T-helper 9 cell (primary cell): ENCODE data around the gene FNDC10.
"Not testable (repeated sequence)": the region's sequence is repeated elsewhere in the genome, so short reads cannot be mapped to it uniquely, and the experiment has no call there.

Source experiments
- DNase-seq: peaks from one replicate; pipeline ENCODE4 v3.0.0-alpha.2; 2020

FNDC10 gene

DNA sequence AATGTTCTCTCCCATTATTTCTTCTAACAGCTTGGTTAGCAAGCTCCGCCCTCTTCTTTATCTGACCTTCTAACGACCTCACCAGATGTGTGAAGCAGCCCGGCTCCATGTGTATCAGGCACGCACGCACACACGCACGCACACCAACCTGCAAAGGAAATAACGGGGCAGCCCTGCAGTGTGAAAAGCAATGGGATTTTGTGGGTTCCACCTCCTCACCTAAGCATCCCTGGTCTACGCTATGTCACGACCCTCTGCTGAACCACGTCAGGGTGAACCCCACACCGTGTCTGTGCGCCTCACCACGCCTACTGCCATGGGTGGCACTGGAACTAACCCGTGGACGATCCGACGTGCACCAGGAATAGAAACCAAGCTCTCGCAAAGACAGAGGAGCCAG, 35.7 kb downstream of the FNDC10 start:
- no peak for DNase-seq

DNA sequence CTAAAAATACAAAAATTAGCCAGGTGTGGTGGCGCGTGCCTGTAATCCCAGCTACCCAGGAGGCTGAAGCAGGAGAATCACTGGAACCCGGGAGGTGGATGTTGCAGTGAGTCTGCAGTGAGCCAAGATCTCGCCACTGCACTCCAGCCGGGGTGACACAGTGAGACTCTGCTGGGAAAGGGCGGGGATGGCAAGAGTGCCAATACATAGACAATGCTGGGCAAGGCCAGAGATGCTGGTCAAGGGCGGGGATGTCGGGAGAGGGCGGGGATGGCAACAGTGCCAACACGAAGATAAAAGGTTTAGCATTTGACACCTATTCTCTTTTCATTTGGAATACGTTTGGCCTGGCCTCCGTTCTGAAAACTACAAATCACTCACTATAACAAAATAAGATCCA, 36.2 kb downstream of the FNDC10 start:
- no peak for DNase-seq

DNA sequence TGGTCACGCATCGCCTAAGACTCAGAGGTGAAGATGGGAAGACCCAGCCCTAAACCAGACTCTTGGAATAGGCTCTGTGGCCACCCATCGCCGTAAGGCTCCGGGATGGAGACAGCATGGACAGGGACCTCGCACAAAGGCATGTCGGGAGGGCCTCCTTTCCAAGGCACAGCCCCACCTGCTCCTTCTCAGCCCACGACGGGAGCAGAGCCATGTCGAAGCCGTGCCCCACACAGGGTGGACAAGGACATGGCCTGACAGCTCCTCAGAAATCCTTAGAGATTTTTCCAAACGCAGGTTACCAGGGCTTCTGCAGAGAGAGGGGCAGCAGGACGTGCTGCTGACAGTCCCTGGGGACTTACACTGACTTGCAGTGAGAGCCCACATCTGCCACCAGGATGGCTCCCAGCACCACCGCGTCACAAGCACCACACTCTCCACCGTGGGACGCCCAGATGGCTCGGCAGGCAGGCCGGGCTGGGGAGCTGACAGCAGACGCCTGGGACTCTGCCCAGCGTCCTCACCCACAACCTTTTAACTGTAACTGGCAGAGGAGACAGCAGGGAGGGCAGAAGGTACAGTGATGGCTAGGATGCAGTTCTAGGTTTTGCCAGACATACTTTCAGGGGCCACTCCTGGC, 37.3 kb downstream of the FNDC10 start:
- no peak for DNase-seq

DNA sequence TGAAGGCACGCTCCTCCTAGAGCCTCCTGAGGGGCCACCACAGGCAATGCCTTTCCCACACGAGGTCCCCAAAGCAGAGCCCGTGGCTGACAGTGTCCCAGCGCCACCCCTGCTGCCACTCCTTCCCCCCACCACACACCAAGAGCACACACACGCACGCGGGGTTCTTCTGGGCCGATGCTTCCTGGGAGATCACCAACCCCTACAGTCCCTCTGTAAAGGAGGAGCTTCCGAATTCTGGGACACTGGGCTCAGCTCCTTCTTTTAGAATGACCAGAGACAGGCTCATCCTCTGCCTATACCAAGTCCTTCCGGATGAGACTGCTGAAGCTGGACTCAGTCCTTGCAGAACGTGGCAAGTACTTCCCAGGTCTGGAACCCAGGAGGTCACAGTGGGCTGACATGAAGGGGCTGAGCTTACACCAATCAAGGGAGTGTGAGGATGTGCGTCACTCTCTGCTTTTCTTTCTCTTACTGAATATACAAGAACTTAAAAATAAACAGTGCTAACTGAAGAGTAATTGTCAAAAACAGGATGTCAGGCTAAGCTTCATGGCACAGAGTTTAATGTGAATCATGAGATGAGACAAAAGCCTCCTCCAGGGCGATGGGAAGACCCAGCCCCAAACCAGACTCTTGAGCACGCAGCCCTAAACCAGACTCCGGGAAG, 38.0 kb downstream of the FNDC10 start:
- DNase-seq: no peak

DNA sequence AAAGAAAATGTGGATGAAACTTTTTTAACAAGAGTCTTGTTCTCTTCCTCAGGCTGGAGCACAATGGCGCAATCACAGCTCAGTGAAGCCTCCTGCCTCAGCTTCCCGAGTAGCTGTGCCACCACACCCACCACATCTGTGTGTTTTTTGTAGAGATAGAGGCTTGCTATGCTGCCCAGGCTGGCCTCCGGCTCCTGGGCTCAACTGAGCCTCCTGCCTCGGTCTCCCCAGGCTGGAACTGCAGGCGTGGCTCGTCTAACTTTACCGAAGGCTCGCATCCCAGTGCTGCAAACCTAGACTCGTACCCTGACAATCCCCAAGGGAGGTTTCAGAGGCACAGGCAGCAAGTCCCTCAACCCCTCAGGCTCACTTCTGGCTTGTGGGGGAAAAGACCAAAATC, 39.8 kb downstream of the FNDC10 start:
- no peak for DNase-seq

DNA sequence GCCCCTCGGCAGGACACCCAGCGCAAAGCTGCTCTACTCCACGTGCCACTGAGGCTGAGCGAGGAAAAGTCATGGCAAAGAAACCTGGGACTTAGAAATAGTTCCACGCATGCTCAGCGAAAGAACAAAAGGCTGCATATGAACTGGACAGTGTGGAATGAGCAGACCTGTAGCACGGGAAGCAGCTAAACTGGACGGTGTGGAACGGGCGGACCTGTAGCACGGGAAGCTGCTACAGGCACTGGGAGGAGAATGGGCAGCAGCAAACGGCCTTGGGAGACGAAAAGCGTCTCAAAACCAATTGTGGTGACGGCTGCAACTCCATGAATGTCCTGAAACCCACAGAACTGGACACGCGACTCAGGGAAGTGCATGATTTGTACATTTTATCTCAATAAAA, 40.9 kb downstream of the FNDC10 start:
- DNase-seq: no peak

DNA sequence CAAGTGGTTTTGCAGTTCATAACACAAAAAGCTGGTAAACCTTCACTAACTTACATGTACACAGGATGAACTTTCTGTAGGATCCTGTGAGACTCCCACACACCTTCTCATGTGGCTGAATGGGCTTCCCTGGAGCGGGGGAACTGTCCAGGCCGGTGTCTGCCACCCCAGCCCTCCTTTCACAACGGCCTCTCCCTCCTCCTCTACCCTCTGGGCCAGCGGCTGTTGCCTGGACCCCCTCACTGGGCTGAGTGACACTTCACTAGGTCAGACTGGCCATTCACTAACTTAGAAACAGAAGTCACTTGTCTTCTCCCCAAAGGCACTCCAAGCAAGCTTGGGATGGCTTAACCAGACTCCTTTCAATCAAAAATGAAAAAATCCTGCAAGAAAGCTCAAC, 41.3 kb downstream of the FNDC10 start:
- DNase-seq: no peak

DNA sequence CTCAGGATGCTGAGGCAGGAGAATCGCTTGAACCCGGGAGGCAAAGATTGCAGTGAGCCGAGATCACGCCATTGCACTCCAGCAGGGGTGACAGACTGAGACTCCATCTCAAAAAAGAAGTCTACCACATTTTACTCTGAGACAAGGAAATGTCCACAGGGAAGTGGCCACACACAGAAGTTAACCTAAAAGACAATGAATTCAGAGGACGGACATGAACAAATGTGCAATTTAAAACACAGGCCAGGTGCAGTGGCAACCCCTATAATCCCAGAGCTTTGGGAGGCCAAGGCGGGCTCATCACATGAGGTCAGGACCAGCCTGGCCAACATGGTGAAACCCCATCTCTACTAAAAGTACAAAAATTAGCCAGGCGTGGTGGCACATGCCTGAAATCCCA, 42.2 kb downstream of the FNDC10 start:
- DNase-seq: not testable (repeated sequence)

DNA sequence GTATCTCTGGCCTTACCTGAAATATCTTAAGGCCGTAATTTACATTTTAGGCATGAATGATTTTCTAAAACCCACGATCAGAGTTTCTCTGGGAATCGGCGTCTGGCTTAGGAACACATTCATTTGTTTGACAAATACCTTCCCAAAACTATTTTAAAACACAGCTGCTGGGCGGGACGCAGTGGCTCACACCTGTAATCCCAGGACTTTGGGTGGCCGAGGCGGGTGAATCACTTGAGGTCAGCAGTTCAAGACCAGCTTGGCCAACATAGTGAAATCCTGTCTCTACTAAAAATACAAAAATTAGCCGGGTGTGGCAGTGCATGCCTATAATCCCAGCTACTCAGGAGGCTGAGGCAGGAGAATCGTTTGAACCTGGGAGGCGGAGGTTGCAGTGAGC, 43.0 kb downstream of the FNDC10 start:
- not testable (repeated sequence) for DNase-seq

DNA sequence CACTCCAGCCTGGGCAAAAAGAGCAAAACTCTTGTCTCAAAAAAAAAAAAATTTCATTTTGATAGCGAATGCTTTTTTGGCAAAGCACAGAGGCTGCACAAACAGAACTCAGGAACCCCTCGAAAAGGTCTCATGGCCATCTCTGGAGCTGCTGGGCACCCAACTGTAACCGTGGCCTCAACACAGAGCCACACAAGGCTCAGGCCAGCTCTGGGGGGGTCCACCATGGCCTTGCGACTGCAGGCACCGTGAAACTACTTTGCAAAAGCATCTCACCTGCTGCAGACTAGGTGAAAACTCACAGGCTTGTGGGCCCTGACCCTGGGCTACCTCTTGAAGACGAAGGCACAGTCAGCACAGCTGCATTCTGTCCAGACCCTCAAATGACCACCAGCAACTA, 43.4 kb downstream of the FNDC10 start:
- DNase-seq: no peak

DNA sequence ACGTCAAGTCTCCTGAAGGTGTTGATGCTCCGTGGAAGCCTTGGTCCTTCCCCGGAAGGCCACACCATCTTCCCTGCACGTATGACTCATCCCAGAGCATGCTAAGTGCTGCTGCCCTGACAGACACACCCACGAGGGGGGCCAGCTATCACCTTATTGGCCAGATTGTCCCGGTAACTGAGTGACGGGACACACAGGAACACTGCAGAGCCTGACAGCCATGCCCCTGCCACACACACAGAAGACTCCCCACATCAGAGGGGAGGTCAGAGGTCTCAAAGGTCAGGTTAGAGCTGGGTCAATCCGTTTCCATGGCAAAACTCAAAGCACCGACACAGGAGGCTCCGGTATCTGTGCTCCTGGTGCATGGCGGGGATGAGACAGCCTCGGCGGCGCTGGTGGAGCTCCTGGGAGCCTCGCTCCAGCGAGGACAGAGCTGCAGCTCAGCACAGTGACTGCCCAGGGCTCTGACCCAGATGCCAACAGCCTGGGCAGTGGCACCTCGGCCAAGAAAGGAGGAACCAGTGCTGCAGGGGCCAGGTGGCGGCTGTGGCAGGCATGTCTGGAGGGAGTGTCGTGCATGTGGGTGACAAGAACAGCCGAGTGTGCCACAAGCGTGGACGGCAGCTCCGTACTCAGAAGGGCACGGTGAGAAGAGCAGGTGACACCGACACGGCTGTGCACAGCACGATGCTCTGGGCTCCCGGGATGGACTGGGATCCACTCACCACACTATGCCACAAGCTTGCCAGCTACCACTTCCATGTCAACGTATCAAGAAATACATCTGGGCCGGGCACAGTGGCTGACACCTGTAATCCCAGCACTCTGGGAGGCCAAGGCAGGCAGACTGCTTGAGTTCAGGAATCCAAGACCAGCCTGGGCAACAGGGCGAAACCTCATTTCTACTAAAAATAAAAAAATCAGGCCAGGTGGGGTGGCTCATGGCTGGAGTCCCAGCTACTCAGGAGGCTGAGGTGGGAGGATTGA, 44.7 kb downstream of the FNDC10 start:
- DNase-seq: no peak

DNA sequence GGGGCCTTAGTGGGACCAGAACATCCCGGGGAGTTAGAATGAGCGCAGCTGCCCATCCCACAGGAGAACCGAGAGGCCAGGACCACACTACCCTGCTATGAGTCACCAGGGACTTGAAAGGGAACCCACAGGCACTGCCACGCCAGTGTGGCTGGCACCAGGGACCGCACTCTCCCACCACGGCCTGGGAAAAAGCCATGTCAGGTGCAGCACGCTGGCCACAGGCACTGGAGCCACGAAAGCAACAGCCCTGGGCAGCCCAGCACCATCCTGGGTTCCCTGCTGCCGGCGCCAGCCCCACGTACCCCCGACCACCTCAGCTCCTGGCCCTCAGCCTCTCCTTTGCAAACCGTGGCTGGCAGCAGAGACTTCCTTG, 45.4 kb downstream of the FNDC10 start:
- DNase-seq: no peak

DNA sequence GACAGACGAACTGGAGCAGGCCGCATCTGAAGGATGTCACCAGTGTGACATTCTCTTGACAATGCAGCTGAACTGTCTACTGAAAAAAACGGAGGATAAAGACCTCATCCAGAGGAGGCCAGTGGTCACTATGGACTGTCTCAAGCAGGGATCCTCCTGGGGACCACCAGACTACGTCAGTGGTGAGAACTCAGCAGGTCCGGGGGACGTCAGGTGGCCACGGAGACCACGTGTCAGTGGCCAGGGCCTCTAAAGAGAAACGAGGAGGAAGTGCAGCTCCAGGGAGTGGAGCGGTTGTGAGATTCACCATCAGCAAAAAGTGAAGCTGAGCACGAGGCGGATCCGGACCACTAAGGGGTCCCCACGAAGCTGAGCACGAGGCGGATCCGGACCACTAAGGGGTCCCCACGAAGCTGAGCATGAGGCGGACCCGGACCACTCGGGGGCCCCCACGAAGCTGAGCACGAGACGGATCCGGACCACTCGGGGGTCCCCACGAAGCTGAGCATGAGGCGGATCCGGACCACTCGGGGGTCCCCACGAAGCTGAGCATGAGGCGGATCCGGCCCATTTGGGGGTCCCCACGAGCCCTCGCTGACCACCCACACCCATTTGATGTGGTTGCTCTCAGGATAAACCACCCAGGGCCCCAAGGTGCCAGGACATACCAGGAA, 46.0 kb downstream of the FNDC10 start:
- no peak for DNase-seq

DNA sequence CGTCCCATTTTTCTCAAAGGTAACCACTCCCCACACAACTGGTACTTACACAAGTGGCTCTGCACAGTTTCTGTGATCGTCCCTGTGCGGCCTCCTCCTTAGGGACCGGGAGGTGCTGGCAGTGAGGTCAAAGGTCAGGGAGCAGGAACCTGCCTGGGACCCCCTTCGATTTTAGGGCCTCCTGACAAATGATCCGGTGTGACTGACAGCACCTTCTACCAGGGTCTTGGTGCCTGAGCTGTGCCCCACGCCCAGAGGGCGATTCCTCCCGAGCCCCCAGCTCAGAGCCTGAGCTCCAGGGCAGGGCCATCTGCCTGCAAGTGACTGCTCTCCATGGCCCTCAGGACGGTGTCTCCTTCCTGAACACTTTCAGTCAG, 47.7 kb downstream of the FNDC10 start:
- DNase-seq: no peak

DNA sequence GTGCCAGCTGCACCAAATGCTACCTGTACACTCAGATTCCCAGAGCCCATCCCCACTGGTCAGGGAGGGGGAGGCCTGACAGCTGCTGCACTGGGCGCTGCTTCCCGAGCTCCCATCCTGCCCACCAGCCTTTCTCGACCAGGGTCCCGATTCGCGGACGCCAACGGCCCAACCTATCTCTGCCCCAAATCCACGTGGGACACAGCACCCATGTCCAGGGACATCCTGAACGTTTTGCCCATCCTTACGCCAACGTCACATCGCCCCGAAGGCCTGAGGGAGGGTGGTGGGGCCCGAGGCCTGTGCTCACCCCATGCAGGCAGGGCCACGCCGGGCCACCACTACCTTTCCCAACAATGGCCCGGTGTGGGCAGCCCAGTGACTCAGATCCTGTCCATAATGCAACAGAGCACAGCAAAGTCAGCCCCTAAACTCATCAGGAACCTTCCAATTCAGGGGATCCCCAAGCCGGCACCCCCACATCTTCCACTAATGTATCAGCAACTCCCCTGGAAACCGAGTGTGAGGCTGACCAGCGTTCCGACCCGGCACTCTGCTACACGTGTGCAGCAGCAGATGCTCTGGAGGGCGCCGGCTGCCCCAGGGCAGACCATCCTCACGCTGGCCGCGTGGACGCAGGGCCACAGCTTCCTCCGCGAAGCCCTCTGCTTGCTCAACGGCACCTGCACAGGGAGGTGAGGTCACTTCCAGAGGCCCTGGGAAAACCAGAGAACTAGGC, 48.2 kb downstream of the FNDC10 start:
- DNase-seq: no peak

DNA sequence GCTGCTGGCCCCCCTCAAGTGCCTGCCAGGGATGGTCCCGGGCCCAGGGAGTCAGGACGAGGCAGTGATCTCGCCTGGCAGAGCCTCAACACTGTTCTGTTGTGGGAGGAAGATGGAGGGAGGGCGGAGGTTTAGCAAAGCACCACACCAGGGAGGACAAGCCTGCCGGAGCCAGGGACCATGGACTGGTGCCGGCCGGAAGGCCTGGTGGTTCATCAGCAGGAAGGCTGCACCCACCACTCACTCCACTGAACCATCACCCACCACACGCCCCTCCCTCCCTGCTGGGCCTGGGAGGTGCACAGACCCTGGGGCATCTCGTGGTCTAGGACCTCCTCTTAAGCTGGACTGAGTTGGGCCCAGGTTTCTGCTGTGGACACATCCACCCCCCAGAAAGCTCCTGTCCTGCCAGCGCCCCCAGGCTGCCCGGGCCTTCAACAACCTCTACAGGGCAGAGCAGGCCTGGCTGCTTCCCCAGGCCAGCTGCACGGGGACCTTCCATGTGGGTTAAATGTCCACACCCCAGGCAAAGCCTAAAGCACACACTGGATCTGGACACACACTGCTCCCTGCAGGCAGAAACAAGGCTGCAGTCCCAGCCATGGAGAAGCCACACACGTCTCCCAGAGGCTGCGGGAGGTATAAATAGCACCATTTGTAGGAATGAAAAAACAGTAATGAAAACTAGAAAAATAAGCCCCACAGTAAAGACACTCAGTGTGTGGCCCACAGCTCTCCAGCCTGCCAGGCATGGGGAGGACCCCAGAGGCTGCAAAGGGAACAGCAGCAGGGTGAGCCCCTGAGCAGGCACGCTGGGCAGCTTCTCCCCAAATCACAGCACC, 49.1 kb downstream of the FNDC10 start:
- DNase-seq: no peak

DNA sequence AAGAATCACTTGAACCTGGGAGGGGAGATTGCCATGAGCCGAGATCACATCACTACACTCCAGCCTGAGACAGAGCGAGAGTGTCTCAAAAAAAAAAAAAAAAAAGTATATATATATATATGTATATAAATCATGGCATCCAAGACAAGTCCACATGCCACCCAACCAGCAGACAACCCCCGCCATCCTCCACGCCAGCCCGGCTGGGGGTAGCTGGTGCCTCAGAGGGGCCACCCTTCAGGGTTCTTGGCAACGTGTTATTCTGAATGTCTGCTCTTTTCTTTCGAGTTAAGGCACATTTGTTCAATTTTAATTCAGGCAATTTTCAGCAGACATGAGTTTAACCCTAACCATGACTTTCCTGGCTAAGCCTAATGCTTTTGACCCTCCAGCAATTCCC, 49.8 kb downstream of the FNDC10 start:
- no peak for DNase-seq

DNA sequence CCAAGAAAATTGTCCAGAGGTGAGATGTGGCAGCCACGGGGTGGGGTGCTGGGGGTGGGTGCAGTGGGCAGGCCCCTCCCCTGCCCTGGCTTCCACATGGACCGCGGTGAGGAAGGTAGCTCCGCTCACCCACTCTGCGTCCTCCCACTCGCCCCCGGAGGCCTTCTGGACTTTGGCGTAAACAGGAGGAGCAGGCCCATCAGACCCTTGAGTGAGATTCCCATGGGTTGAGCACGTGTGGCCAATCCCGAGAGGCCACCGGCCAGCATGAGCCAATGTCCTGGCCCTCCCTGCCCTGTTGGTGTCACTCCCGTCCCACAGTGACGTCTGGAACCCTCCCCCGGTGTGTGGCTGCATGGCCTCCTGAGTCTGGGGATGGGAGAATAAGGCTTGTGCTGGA, 51.3 kb downstream of the FNDC10 start:
- DNase-seq: no peak
